ENCODE measurements around the gene SGO1.

- TF ChIP-seq CTCF (IDR thresholded peaks at IDR 0.05): no peak
- TF ChIP-seq POLR2A (IDR thresholded peaks at IDR 0.05): no peak
Observed at GRCh38 chr3:20161714-20162113, 24.3 kb downstream of the SGO1 start.
